GM12878 (cell line): ENCODE measurements around the gene POLK. TPM values are rescaled to one million over a fixed set of nuclear protein-coding genes. Genes with fewer than 3 reads are reported as not detected.
A peak's percentile ranks its signal among the peaks of the same experiment; 100 is the strongest.

Experiments
- ATAC-seq: fragments of 200-7000 bp; cut with Tn5 transposase; 3 replicates; pipeline ENCODE4 v1.9.1; 2020; ENCODE audit warnings: mild to moderate bottlenecking, moderate library complexity
- BruUV-seq: library from RNA; stranded (reverse); fragments of 400-500 nt; replicated peaks from 2 replicates; lab custom pipeline; 2021; lab: Mats Ljungman, UMichigan
- CTCF ChIA-PET: fragments of 300-600 bp; sonication (Branson Sonifier 250); formaldehyde crosslinking; extraction: SDS; loops from one replicate; lab custom pipeline; 2021; ENCODE audit warnings: inconsistent platforms; lab: Yijun Ruan, JAX
- POLR2A ChIA-PET: fragments of 350-600 bp; formaldehyde crosslinking; extraction: SDS; loops from one replicate; lab custom pipeline; 2021; ENCODE audit warnings: inconsistent platforms; lab: Charles Lee
- RAD21 ChIA-PET: fragments of 300-600 bp; sonication (Branson Sonifier 250); formaldehyde crosslinking; loops from one replicate; lab custom pipeline; 2023; ENCODE audit warnings: antibody characterized with exemption; ENCODE audit not compliant: unreplicated experiment; lab: Charles Lee
- SMC1A ChIA-PET: fragments of 300-600 bp; sonication (Branson Sonifier 250); formaldehyde crosslinking; loops from one replicate; lab custom pipeline; 2023; ENCODE audit not compliant: unreplicated experiment, uncharacterized antibody; lab: Charles Lee
- DNase-seq: peaks from one replicate; pipeline ENCODE4 v3.0.0-alpha.2; 2011; ENCODE audit warnings: low read depth, low spot score
- FAIRE-seq: peaks from 3 replicates; lab custom pipeline; 2011; peaks lifted over from hg19 to GRCh38; lab: Jason Lieb, UNC
- H2AFZ ChIP-seq: 2 replicates; pipeline ENCODE4 v1.6.0; 2011; ENCODE audit warnings: low read depth, low read length, control low read depth; ENCODE audit not compliant: control insufficient read depth
- H3K27ac ChIP-seq: 2 replicates; pipeline ENCODE4 v1.5.1; 2011; ENCODE audit warnings: control low read depth; ENCODE audit not compliant: control insufficient read depth, insufficient read depth
- H3K27me3 ChIP-seq, 2 experiments: replicated peaks in 1 of 2; 2 replicates each; pipeline versions ENCODE4 v1.6.0 to v1.6.1; 2011; ENCODE audit warnings: low read length in 1 of 2; ENCODE audit not compliant: control insufficient read depth in 2 of 2, insufficient read depth in 2 of 2
- H3K36me3 ChIP-seq, 2 experiments: 2 replicates each; pipeline ENCODE4 v1.5.1; 2011; ENCODE audit warnings: low read length in 1 of 2; ENCODE audit not compliant: control insufficient read depth in 2 of 2, insufficient read depth in 2 of 2
- H3K4me1 ChIP-seq: 2 replicates; pipeline ENCODE4 v1.6.1; 2011; ENCODE audit warnings: mild to moderate bottlenecking, low read length, moderate library complexity, mixed read lengths; ENCODE audit not compliant: control insufficient read depth, insufficient read depth
- H3K4me2 ChIP-seq: 2 replicates; pipeline ENCODE4 v1.6.0; 2011; ENCODE audit warnings: control low read depth; ENCODE audit not compliant: control insufficient read depth, insufficient read depth
- H3K4me3 ChIP-seq: fragments of 200-600 bp; sonication (generic); 2 replicates; pipeline ENCODE4 v1.5.1; 2016
- H3K79me2 ChIP-seq: 2 replicates; pipeline ENCODE4 v1.6.0; 2011; ENCODE audit warnings: low read length; ENCODE audit not compliant: control insufficient read depth, insufficient read depth
- H3K9ac ChIP-seq: 2 replicates; pipeline ENCODE4 v1.8.0; 2011; ENCODE audit warnings: low read length, control low read depth, mixed read lengths; ENCODE audit not compliant: control insufficient read depth, insufficient read depth
- H3K9me3 ChIP-seq: replicated peaks from 3 replicates; pipeline ENCODE4 v1.5.1; 2011; ENCODE audit warnings: mild to moderate bottlenecking, low read length; ENCODE audit not compliant: control insufficient read depth, insufficient read depth
- H4K20me1 ChIP-seq: 2 replicates; pipeline ENCODE4 v1.6.0; 2011; ENCODE audit not compliant: control insufficient read depth, insufficient read depth
- CEBPB ChIP-seq, 2 experiments: fragments of 150-350 bp in 1 of 2; IDR thresholded peaks; 2 replicates each; pipeline ENCODE4 v1.6.1; 2012 to 2014; ENCODE audit warnings: low read depth in 2 of 2, low read length in 2 of 2, borderline replicate concordance in 1 of 2, inconsistent platforms in 1 of 2
- FOS ChIP-seq: IDR thresholded peaks from 3 replicates; pipeline ENCODE4 v1.6.1; 2011; ENCODE audit warnings: borderline replicate concordance; ENCODE audit not compliant: insufficient read length; ENCODE audit errors: extremely low read depth
- GABPA ChIP-seq: IDR thresholded peaks from 2 replicates; pipeline ENCODE4 v1.6.1; 2014; ENCODE audit warnings: antibody characterized with exemption, low read depth, mild to moderate bottlenecking, inconsistent platforms
- KAT2A ChIP-seq: conservative IDR thresholded peaks from 2 replicates; pipeline ENCODE4 v1.6.1; 2011; ENCODE audit warnings: low read depth, low read length; ENCODE audit not compliant: control insufficient read depth
- KLF5 ChIP-seq: fragments of 450-650 bp; IDR thresholded peaks from 2 replicates; pipeline ENCODE4 v1.6.1; 2014; ENCODE audit warnings: mild to moderate bottlenecking; ENCODE audit not compliant: partially characterized antibody
- MTA2 ChIP-seq: fragments of 450-650 bp; IDR thresholded peaks from 2 replicates; pipeline ENCODE4 v1.6.1; 2016; ENCODE audit warnings: low read depth, mild to moderate bottlenecking, moderate library complexity
- NRF1 ChIP-seq: conservative IDR thresholded peaks from 2 replicates; pipeline ENCODE4 v1.6.1; 2011; ENCODE audit warnings: mild to moderate bottlenecking, low read depth, low read length, improper control_type of control experiment
- RFX5 ChIP-seq: IDR thresholded peaks from 2 replicates; pipeline ENCODE4 v1.6.1; 2011; ENCODE audit warnings: low read depth, low read length, improper control_type of control experiment
- SMAD1 ChIP-seq: fragments of 450-650 bp; IDR thresholded peaks from 2 replicates; pipeline ENCODE4 v1.6.1; 2018; ENCODE audit warnings: mild to moderate bottlenecking, low read depth; ENCODE audit not compliant: partially characterized antibody
- SMAD5 ChIP-seq: IDR thresholded peaks from 2 replicates; pipeline ENCODE4 v1.6.1; 2016; ENCODE audit warnings: antibody characterized with exemption, low read depth
- SP1 ChIP-seq: IDR thresholded peaks from one replicate; pipeline ENCODE4 v1.6.1; 2011; ENCODE audit warnings: low read depth, low read length
- WGBS: methylation state at CpG from one replicate; pipeline ENCODE4 v1.1.6; 2016; ENCODE audit warnings: low lambda C conversion rate; ENCODE audit not compliant: insufficient replicate concordance, insufficient coverage; ENCODE audit errors: missing lambda C conversion rate; 5-methylcytosine and 5-hydroxymethylcytosine counted together
- in situ Hi-C: fragments of 300-500 bp; cut with MboI; formaldehyde crosslinking; loops from 9 replicates; pipeline ENCODE4 v1.14.3; 2018; ENCODE audit warnings: mixed read lengths
- intact Hi-C: fragments of 100-400 bp; cut with micrococcal nuclease; formaldehyde crosslinking; loops from one replicate; pipeline ENCODE4 v1.14.2; 2022; ENCODE audit not compliant: unreplicated experiment
- polyA plus RNA-seq, 11 experiments: library from polyadenylated mRNA; depleted of rRNA in 4 of 11; unstranded in 6 of 11; stranded (reverse) in 5 of 11; fragments of >200 nt; fragmentation: Nextera tagmentation in 4 of 11; fragmentation: Illumina TruSeq in 1 of 11; extraction: Ambion mirVana in 4 of 11; extraction: Trizol in 1 of 11; gene quantifications; 1 replicate in 1 of 11; 2 replicates in 10 of 11; pipeline versions ENCODE4 v1.2.1 to v1.2.3, GENCODE V29; 2011 to 2016; ENCODE audit warnings: inconsistent platforms in 2 of 11, missing spikeins in 2 of 11, low read depth in 1 of 11
- total RNA-seq, 4 experiments: library from RNA; depleted of rRNA in 3 of 4; stranded (reverse); fragments of >200 nt in 3 of 4; fragmentation: Illumina TruSeq in 1 of 4; extraction: Trizol in 1 of 4; gene quantifications; 2 replicates each; pipeline versions ENCODE4 v1.2.1 to v1.2.3, GENCODE V29; 2013 to 2021
- TF ChIP-seq, protein P1 (sequence below): IDR thresholded peaks from 2 replicates; pipeline ENCODE4 v1.6.1; 2011; ENCODE audit warnings: borderline replicate concordance, low read depth, mild to moderate bottlenecking, moderate library complexity, mixed read lengths, low read length; ENCODE audit not compliant: insufficient read depth; ENCODE audit errors: extremely low read length
- TF ChIP-seq, protein P2 (sequence below): IDR thresholded peaks from 2 replicates; pipeline ENCODE4 v1.6.1; 2012; ENCODE audit warnings: low read length, inconsistent platforms
- TF ChIP-seq, protein P3 (sequence below): IDR thresholded peaks from 2 replicates; pipeline ENCODE4 v1.6.1; 2012; ENCODE audit warnings: low read depth, low read length, improper control_type of control experiment
- TF ChIP-seq, protein P4 (sequence below): fragments of 450-650 bp; IDR thresholded peaks from 2 replicates; pipeline ENCODE4 v1.6.1; 2017; ENCODE audit warnings: mild to moderate bottlenecking, low read depth, inconsistent platforms; ENCODE audit not compliant: poor library complexity, severe bottlenecking

Gene POLK
- total and polyA plus RNA-seq, 10 of the 15 experiments (the other 5 are each of a cell fraction or from before 2014, with no cell fraction given), result 10.4 to 47.6 (median 29.0) TPM

DNA sequence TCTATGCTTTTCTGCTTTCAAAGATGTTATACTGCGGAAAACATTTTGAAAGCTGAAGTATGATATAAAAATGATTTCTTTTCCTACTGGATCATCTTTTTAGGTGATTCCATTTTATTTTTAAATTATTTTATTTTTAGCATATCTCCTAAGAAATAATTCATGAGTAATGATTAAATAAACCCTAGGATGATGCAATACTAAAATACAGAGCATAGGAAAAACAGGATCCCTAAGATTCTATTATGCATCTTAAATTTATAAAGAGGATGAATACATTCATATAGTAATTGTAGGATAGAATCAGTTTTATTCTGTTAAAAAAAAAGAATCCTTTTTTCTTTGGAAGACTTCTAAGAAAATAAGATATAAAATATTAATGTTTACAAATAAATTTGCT is 10.9 kb downstream of the POLK start (continued):
- TF ChIP-seq, protein P1, sequence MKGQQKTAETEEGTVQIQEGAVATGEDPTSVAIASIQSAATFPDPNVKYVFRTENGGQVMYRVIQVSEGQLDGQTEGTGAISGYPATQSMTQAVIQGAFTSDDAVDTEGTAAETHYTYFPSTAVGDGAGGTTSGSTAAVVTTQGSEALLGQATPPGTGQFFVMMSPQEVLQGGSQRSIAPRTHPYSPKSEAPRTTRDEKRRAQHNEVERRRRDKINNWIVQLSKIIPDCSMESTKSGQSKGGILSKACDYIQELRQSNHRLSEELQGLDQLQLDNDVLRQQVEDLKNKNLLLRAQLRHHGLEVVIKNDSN, result no peak
- TF ChIP-seq NRF1 (no peak), RFX5 (no peak), CEBPB (IDR thresholded peaks at IDR 0.05; ENCODE audit: borderline replicate concordance in 1 of 2, low read depth in 2 of 2, low read length in 2 of 2) (no peak)
- TF ChIP-seq, protein P2, sequence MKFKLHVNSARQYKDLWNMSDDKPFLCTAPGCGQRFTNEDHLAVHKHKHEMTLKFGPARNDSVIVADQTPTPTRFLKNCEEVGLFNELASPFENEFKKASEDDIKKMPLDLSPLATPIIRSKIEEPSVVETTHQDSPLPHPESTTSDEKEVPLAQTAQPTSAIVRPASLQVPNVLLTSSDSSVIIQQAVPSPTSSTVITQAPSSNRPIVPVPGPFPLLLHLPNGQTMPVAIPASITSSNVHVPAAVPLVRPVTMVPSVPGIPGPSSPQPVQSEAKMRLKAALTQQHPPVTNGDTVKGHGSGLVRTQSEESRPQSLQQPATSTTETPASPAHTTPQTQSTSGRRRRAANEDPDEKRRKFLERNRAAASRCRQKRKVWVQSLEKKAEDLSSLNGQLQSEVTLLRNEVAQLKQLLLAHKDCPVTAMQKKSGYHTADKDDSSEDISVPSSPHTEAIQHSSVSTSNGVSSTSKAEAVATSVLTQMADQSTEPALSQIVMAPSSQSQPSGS, result no peak

DNA sequence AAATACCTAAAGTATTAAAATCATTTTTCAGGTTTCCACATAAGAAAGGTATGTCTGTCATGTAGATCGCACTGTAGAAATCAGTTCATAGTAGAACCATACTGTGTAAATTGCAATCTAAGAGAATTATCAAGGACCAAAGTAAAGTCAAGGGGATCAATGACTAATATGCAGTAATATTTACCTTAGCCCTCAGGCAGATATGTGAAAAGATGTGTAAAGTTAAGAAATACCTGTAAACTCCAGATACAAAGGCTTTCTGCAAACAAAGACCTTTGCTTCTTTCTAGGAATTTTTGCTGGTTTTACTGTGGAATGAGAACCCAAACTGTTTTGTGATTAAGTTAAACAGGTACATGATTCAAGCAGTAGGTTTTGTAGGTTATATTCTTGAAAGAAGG is 11.6 kb downstream of the POLK start:
- H3K9ac ChIP-seq, result no peak overlapping the region
- CTCF ChIA-PET, result interaction anchor here (1.4 kb wide), 2 partner anchors 47 to 52 kb away, joined by 4 read pairs; no protein-coding TSS in a partner anchor
- FAIRE-seq, result no peak
- TF ChIP-seq SMAD5 (no peak), KLF5 (no peak), SMAD1 (no peak), FOS (no peak), SP1 (no peak), KAT2A (no peak), GABPA (no peak), MTA2 (no peak)
- TF ChIP-seq, protein P3, sequence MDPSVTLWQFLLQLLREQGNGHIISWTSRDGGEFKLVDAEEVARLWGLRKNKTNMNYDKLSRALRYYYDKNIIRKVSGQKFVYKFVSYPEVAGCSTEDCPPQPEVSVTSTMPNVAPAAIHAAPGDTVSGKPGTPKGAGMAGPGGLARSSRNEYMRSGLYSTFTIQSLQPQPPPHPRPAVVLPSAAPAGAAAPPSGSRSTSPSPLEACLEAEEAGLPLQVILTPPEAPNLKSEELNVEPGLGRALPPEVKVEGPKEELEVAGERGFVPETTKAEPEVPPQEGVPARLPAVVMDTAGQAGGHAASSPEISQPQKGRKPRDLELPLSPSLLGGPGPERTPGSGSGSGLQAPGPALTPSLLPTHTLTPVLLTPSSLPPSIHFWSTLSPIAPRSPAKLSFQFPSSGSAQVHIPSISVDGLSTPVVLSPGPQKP, result no peak
- TF ChIP-seq, protein P4, sequence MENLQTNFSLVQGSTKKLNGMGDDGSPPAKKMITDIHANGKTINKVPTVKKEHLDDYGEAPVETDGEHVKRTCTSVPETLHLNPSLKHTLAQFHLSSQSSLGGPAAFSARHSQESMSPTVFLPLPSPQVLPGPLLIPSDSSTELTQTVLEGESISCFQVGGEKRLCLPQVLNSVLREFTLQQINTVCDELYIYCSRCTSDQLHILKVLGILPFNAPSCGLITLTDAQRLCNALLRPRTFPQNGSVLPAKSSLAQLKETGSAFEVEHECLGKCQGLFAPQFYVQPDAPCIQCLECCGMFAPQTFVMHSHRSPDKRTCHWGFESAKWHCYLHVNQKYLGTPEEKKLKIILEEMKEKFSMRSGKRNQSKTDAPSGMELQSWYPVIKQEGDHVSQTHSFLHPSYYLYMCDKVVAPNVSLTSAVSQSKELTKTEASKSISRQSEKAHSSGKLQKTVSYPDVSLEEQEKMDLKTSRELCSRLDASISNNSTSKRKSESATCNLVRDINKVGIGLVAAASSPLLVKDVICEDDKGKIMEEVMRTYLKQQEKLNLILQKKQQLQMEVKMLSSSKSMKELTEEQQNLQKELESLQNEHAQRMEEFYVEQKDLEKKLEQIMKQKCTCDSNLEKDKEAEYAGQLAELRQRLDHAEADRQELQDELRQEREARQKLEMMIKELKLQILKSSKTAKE, result no peak

More for the DNA sequence above, 11.6 kb downstream of the POLK start:
- Histone ChIP-seq H3K4me1 (peaks cover 34% of the 10 kb centered on the region), H3K27me3 (no peaks in the 10 kb centered on the region), H3K4me2 (peak overlapping the region; percentile 63), H2AFZ (no peak overlapping the region), H4K20me1 (no peaks in the 10 kb centered on the region), H3K79me2 (peaks cover 90% of the 10 kb centered on the region), H3K36me3 (peaks cover 0 to 2% of the 10 kb centered on the region in 2 experiments; a peak in 2 of 4 replicates), H3K4me3 (peak overlapping the region; percentile 6; the same call in 1 of the 2 replicates), H3K9me3 (peaks cover 19% of the 10 kb centered on the region), H3K27ac (peak overlapping the region; percentile 41)
- no TSS peak for BruUV-seq
- WGBS, result 100% methylated on average over 1 of the region's 1 CpG
- POLR2A ChIA-PET, result interaction anchor here (0.6 to 1.5 kb wide), 5 partner anchors 9 to 50 kb away, joined by 3 to 7 read pairs (median 4); no protein-coding TSS in a partner anchor
- RAD21 ChIA-PET, result interaction anchor here (1.2 to 1.9 kb wide), 2 partner anchors 44 to 47 kb away, joined by 4 to 16 read pairs; no protein-coding TSS in a partner anchor
- in situ Hi-C loops, result no loop called here
- DNase-seq, result no peak
- ATAC-seq, result no peak
- SMC1A ChIA-PET, result interaction anchor here (1.0 to 3.8 kb wide), 8 partner anchors 8 to 53 kb away, joined by 3 to 16 read pairs (median 13); partner anchors contain the start of gene POLK
- intact Hi-C loops, result no loop called here
